Amniotic epithelial cell (primary cell): ENCODE results near the gene POLA2.
"Not testable (repeated sequence)": the region's sequence is repeated elsewhere in the genome, so short reads cannot be mapped to it uniquely, and the experiment has no call there.

ENCODE experiments used
- DNase-seq: peaks from one replicate; pipeline ENCODE4 v3.0.0-alpha.2; 2010; ENCODE audit warnings: low read depth

The POLA2 gene

DNA sequence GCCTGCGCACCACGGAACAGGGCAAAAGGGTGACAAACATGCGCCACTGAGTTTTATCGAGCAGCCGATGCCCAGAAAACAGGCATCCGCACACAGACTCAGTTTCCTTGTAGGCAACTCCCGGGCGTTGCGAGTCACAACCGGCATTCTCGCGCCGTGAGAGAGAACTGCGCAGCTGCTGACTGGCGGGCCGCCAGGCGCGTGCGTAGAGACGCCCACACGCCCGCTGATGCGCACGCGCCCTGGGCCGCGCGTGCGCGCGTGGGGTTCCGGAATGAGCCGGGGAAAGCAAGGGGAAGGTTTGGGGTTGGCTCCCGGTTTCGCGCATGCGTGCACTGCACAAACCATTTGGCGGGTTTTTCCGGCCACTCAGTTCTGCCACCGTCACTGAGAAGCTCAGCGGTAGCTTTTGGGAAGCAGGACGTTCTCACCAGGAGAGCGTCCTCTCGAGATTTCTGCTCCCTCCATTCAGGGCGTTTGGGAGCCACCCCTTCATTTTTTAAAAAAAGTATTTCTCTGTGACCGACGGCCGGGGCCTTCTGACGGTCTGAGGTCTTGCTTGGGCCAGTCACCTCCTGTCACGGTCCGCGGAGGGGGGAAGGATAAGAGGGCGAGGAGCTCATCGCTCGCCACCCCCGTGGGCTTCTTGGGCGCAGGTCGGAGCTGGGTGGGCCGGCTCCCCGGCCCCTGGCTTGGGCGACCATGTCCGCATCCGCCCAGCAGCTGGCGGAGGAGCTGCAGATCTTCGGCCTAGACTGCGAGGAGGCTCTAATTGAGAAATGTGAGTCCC is at the start of gene POLA2:
POLA2 (plus strand) TSS at position 372 of the 790 bp plus-strand sequence; CDS start at position 703, 331 bp downstream.
- peak; percentile 88 for DNase-seq

- DNase-seq: peak; percentile 19
Measured at GRCh38 chr11:65212226-65212801, 49.4 kb upstream of the POLA2 start.

- peak; percentile 38 for DNase-seq
Measured at GRCh38 chr11:65213322-65214211, 48.2 kb upstream of the POLA2 start.

DNA sequence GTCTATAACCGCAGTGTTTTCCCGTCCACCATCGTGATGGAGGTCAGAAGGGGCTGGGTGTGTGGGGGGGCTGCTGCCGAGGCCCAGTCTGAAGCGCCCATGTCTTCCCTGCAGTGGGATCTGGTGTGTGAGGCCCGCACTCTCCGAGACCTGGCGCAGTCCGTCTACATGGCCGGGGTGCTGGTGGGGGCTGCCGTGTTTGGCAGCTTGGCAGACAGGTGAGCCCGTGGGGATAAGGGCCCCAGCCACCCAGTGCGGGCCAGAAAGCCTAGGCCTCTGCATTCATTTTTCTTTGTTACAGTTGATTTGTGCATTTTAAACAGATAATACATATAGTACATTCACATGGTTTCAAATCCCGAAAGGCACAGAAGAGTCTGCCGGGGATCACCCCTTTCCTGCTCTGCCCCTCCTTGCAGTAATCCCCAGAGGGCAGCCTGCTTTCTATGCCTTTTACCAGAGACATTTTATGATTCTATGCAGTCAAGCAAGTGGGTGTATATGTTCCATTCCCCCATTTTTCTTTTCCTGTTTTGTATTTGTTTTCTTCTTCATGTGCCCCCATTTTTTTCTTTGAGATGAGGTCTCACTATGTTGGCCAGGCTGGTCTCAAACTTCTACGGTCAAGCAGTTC is 47.4 kb upstream of the POLA2 start:
- DNase-seq: no peak

- no peak for DNase-seq
Measured at GRCh38 chr11:65215441-65216076, 46.2 kb upstream of the POLA2 start.

DNA sequence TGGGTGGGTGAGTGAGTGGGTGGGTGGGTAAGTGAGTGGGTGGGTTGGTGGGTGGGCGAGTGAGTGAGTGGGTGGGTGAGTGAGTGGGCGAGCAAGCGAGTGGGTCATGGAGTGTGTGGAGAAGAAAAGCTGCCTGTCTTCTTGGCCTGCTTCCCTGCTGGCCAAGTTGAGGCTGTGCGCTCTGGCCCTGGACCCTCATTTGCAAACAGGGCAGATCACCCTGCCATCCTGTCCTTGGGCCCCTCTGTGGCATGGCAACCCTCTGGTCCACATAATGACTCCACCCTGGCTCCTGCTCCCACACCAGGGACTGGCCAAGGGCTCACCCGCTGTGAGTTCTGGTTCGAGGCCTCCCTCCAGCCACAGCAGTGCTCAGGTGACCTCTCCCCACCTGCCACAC is 44.9 kb upstream of the POLA2 start:
- DNase-seq: no peak

DNA sequence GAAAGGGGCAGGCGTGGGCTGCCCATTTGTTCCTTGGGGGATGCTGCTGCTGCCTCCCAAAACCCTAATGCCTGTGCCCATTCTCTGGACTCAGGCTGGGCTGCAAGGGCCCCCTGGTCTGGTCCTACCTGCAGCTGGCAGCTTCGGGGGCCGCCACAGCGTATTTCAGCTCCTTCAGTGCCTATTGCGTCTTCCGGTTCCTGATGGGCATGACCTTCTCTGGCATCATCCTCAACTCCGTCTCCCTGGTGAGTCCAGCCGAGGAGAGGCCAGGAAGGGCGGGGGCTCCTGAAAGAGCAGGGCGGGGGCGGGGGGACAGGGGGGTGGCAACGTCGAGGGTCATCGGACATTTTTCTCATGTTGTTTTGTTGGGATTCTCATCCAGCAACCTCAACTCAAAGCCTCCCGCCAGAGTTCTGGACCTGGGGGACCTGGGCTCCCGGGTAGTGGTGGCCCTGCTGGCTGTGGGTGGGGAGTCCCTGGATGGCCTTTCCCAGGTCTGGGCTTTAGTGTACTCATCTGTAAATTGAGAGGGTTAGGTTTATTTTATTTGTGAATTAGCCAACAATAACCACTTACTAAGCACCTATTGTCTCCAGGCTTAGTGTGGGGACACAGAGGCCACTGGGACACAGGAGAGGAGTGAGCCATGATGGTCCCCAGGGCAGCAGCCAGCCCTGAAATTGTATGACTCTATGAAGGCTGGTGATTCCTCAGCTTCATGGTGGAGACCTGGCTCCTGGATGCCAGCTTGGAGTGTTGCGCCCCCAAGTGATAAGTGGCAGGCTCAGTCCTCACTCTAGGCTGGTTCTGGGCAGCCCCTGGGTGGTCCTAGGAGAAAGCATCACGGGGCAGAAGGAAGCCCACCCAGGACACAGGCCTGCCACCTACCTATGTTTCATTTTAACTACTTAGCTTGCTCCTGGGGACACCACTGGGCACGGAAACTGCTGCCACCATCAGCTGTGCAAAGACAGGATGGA is 44.0 kb upstream of the POLA2 start:
- DNase-seq: no peak

- no peak for DNase-seq
Measured at GRCh38 chr11:65218446-65218845, 43.3 kb upstream of the POLA2 start.

DNA sequence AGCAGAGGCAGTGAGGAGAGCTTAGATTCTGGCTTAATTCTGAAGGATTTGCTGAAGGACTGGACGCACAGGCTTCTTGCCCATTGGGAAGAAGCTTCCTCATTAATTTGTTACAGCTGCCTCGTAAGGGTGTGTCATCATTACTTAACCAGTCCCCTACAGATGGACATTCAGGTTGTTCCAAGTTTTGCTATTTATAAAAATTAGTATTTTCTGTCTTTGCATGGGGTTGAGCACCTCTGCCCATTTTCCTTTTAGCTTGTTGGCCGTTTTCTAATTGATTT is 41.9 kb upstream of the POLA2 start:
- no peak for DNase-seq

DNA sequence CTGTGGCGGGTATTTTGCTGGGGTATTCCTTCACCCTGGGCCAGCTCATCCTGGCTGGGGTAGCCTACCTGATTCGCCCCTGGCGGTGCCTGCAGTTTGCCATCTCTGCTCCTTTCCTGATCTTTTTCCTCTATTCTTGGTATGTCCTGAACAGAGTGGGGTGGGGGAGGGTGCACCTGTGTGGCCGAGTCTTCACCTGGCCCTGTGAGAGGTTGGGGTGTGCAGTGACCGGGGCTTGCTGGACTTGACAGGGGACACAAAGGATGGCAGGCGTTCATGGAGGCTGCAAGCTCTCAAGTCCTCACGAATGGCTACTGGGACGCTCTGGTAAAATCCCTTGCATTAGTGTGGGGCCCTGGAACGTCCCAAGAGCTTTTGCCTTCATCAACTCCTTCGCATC is 40.7 kb upstream of the POLA2 start:
- no peak for DNase-seq

- no peak for DNase-seq
Measured at GRCh38 chr11:65223011-65223410, 38.8 kb upstream of the POLA2 start.

GRCh38 chr11:65224930-65225278 is 36.9 kb upstream of the POLA2 start:
- DNase-seq: peak; percentile 79

GRCh38 chr11:65225279-65226102 is 36.3 kb upstream of the POLA2 start:
- DNase-seq: peak; percentile 60

GRCh38 chr11:65226103-65226442 is 35.7 kb upstream of the POLA2 start:
- DNase-seq: no peak

DNA sequence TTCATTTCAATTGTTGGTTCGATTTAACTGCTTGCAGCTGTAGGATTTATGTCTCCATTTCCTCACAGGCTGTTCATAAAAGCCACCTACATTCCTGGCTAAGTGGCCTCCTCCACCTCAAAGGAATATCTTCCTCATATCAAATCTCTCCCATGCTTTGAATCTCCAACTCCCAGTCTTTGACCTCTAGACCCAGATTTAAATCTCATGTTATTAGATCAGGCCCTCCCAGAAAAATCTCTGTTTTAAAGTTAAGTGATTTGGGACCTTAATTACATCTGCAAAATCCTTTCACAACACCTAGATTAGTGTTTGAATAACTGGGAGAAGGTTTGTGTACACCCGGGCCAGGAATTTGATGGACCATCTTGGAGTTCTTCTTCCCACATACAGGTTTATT is 33.9 kb upstream of the POLA2 start:
- no peak for DNase-seq

- no peak for DNase-seq
Measured at GRCh38 chr11:65236194-65237059, 25.3 kb upstream of the POLA2 start.

- DNase-seq: not testable (repeated sequence)
Measured at GRCh38 chr11:65238302-65238701, 23.5 kb upstream of the POLA2 start.

DNA sequence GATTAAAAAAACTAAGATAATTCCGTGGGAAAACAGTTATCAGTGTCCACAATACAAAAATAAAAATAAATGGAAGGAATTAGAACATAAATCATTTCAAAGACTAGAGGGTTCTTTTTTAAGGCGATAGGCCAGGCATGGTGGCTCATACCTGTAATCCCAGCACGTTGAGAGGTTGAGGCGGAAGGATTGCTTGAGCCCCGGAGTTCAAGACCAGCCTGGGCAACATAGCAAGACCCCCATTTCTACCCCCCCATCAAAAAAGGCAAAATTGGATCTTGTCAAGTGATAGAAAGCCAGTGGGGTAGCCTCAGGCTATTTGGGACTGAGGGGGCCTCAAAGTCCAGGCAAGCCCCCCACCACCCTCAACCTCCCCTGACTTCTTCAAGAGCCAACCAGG is 20.6 kb upstream of the POLA2 start:
- DNase-seq: no peak

- DNase-seq: no peak
Measured at GRCh38 chr11:65241692-65242091, 20.1 kb upstream of the POLA2 start.
